GM21367 (cell line): Measurements from ENCODE around the gene PLA2G6.
"Not testable (repeated sequence)": the region's sequence is repeated elsewhere in the genome, so short reads cannot be mapped to it uniquely, and the experiment has no call there.

Source experiments
- ATAC-seq: cut with Tn5 transposase; IDR thresholded peaks from one replicate; pipeline ENCODE4 v1.9.1; 2021; ENCODE audit not compliant: unreplicated experiment

Gene PLA2G6

GRCh38 chr22:38086001-38086845 is 95.4 kb downstream of the PLA2G6 start:
- ATAC-seq: no peak

- no peak for ATAC-seq
Observed at GRCh38 chr22:38085501-38085900, 96.1 kb downstream of the PLA2G6 start.

- ATAC-seq: no peak
Observed at GRCh38 chr22:38085056-38085455, 96.6 kb downstream of the PLA2G6 start.

- no peak for ATAC-seq
Observed at GRCh38 chr22:38083931-38084631, 97.5 kb downstream of the PLA2G6 start, which contains the start of gene SLC16A8. Gene SLC16A8, minus strand, starts transcription at chr22:38084184. Its CDS starts 1,311 bp downstream, at chr22:38082873.

- no peak for ATAC-seq
Observed at GRCh38 chr22:38082986-38083710, 98.5 kb downstream of the PLA2G6 start.

- no peak for ATAC-seq
Observed at GRCh38 chr22:38081941-38082828, 99.4 kb downstream of the PLA2G6 start.

- ATAC-seq: no peak
Observed at GRCh38 chr22:38081636-38081940, 100.0 kb downstream of the PLA2G6 start.

GRCh38 chr22:38080850-38081635 is 100.6 kb downstream of the PLA2G6 start:
- ATAC-seq: no peak

- ATAC-seq: no peak
Observed at GRCh38 chr22:38080474-38080849, 101.2 kb downstream of the PLA2G6 start.

- no peak for ATAC-seq
Observed at GRCh38 chr22:38079804-38080203, 101.8 kb downstream of the PLA2G6 start.

GRCh38 chr22:38079208-38079607 is 102.4 kb downstream of the PLA2G6 start:
- ATAC-seq: not testable (repeated sequence)

GRCh38 chr22:38078046-38078840 is 103.4 kb downstream of the PLA2G6 start:
- ATAC-seq: no peak

GRCh38 chr22:38077595-38077994 is 104.0 kb downstream of the PLA2G6 start:
- no peak for ATAC-seq

- ATAC-seq: no peak
Observed at GRCh38 chr22:38077096-38077495, 104.5 kb downstream of the PLA2G6 start.

- no peak for ATAC-seq
Observed at GRCh38 chr22:38075961-38076360, 105.7 kb downstream of the PLA2G6 start.

- no peak for ATAC-seq
Observed at GRCh38 chr22:38075105-38075825, 106.4 kb downstream of the PLA2G6 start.

GRCh38 chr22:38074181-38075104 is 107.2 kb downstream of the PLA2G6 start:
- no peak for ATAC-seq
